CD4-positive, alpha-beta T cell (primary cell): ENCODE results near the gene GRM4. TPM values are rescaled to one million over a fixed set of nuclear protein-coding genes. Genes with fewer than 3 reads are reported as not detected.
A peak's percentile ranks its signal among the peaks of the same experiment; 100 is the strongest.

Experiments
- ATAC-seq: fragments of 200-7000 bp; cut with Tn5 transposase; one replicate; pipeline ENCODE4 v1.10.0; 2022; ENCODE audit warnings: mild to moderate bottlenecking; ENCODE audit not compliant: poor library complexity
- CTCF ChIA-PET: fragments of 350-600 bp; sonication (Branson Sonifier 250); formaldehyde crosslinking; loops from one replicate; lab custom pipeline; 2021; ENCODE audit warnings: antibody characterized with exemption, inconsistent platforms; lab: Charles Lee
- POLR2A ChIA-PET: fragments of 350-600 bp; sonication (Branson Sonifier 250); formaldehyde crosslinking; loops from one replicate; lab custom pipeline; 2021; ENCODE audit warnings: antibody characterized with exemption, inconsistent platforms; lab: Charles Lee
- DNase-seq, 14 experiments: peaks; one replicate each; pipeline ENCODE4 v3.0.0-alpha.2; 2013 to 2020; ENCODE audit warnings: mixed read lengths in 2 of 14
- H3K27ac ChIP-seq, 2 donors: one replicate each; pipeline versions ENCODE4 v1.5.1 to v1.7.0; 2013; ENCODE audit warnings: low read length in 2 of 2, low read depth in 1 of 2, mild to moderate bottlenecking in 1 of 2
- H3K27me3 ChIP-seq, 2 experiments: 1 replicate in 1 of 2; 2 replicates in 1 of 2; pipeline versions ENCODE4 v1.6.1 to v1.7.0; 2013; ENCODE audit warnings: low read length in 2 of 2, control low read depth in 1 of 2, mild to moderate bottlenecking in 1 of 2, moderate library complexity in 1 of 2; ENCODE audit not compliant: insufficient read depth in 2 of 2, control insufficient read depth in 1 of 2
- H3K36me3 ChIP-seq: one replicate; pipeline ENCODE4 v1.6.1; 2013; ENCODE audit warnings: low read length, control low read depth; ENCODE audit not compliant: insufficient read depth
- H3K4me1 ChIP-seq: one replicate; pipeline ENCODE4 v1.6.1; 2013; ENCODE audit warnings: low read length, control low read depth; ENCODE audit not compliant: insufficient read depth
- H3K4me3 ChIP-seq: one replicate; pipeline ENCODE4 v1.5.1; 2013; ENCODE audit warnings: mild to moderate bottlenecking, low read length, moderate library complexity
- H3K9me3 ChIP-seq, 2 experiments: 1 replicate in 1 of 2; 2 replicates in 1 of 2; pipeline versions ENCODE4 v1.6.1 to v1.7.0; 2013; ENCODE audit warnings: low read length in 2 of 2, mild to moderate bottlenecking in 2 of 2, control low read depth in 1 of 2, moderate library complexity in 1 of 2; ENCODE audit not compliant: control insufficient read depth in 1 of 2, insufficient read depth in 1 of 2
- H3K27ac Mint-ChIP-seq: one replicate; pipeline ENCODE4 v1.8.0; 2020; ENCODE audit warnings: mixed read lengths
- H3K27me3 Mint-ChIP-seq: one replicate; pipeline ENCODE4 v1.8.0; 2021; ENCODE audit warnings: mixed read lengths
- H3K36me3 Mint-ChIP-seq: one replicate; pipeline ENCODE4 v1.8.0; 2021; ENCODE audit warnings: low read depth, mixed read lengths
- H3K4me1 Mint-ChIP-seq: one replicate; pipeline ENCODE4 v1.8.0; 2021; ENCODE audit warnings: low read depth, mixed read lengths
- H3K4me3 Mint-ChIP-seq: one replicate; pipeline ENCODE4 v1.8.0; 2020; ENCODE audit warnings: mild to moderate bottlenecking, mixed read lengths
- H3K9me3 Mint-ChIP-seq: one replicate; pipeline ENCODE4 v1.8.0; 2020; ENCODE audit warnings: mixed read lengths
- intact Hi-C, 2 experiments: fragments of 100-400 bp; cut with DNase I in 1 of 2; cut with micrococcal nuclease in 1 of 2; formaldehyde crosslinking; loops; one replicate each; pipeline versions ENCODE4 v1.15.1 to v1.9.0; 2023 to 2025; cut with DNase I, micrococcal nuclease
- total RNA-seq, 174 experiments: library from RNA in 2 of 174; stranded (reverse) in 2 of 174; gene quantifications; one replicate each; pipeline ENCODE4 v1.2.3 and lab custom pipeline; 2021 to 2026
- TF ChIP-seq, protein P1 (sequence below): fragments of 200-600 bp; IDR thresholded peaks from one replicate; pipeline ENCODE4 v1.8.0; 2022; ENCODE audit warnings: antibody characterized with exemption, mild to moderate bottlenecking

The GRM4 gene
- total RNA-seq, 2 experiments from 2014 or later, result 0.08 TPM; not detected in 1

DNA sequence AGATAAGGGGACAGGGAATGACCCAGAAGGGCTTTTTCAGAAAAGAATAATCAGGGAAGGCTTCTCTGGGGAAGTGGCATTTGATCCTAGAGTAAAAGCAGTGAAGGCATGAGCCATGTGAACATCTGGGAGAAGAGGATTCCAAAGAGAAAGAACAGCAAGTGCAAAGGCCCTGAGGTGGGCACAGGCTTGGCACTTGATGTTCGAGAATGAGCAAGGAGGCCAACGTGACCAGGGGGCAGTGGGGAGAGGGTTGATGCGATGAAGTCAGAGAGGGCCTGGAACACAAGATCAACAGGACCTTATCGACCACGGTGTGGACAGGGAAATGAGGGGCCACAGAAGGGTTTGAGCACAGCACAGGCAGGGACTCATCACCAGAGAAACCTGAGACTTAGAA, 5.8 kb downstream of the GRM4 start:
- Mint-ChIP-seq H3K27ac (no peak overlapping the region), H3K4me3 (peak overlapping the region; percentile 9), H3K36me3 (no peaks in the 10 kb centered on the region), H3K4me1 (peaks cover 16% of the 10 kb centered on the region), H3K27me3 (peaks cover 88% of the 10 kb centered on the region), H3K9me3 (no peaks in the 10 kb centered on the region)
- peaks cover 0 to 29% of the 10 kb centered on the region in 2 experiments for H3K9me3 ChIP-seq
- intact Hi-C loops, result no loop called here
- POLR2A ChIA-PET, result no interaction called here
- TF ChIP-seq, protein P1, sequence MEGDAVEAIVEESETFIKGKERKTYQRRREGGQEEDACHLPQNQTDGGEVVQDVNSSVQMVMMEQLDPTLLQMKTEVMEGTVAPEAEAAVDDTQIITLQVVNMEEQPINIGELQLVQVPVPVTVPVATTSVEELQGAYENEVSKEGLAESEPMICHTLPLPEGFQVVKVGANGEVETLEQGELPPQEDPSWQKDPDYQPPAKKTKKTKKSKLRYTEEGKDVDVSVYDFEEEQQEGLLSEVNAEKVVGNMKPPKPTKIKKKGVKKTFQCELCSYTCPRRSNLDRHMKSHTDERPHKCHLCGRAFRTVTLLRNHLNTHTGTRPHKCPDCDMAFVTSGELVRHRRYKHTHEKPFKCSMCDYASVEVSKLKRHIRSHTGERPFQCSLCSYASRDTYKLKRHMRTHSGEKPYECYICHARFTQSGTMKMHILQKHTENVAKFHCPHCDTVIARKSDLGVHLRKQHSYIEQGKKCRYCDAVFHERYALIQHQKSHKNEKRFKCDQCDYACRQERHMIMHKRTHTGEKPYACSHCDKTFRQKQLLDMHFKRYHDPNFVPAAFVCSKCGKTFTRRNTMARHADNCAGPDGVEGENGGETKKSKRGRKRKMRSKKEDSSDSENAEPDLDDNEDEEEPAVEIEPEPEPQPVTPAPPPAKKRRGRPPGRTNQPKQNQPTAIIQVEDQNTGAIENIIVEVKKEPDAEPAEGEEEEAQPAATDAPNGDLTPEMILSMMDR, result no peak
- ATAC-seq, result no peak
- no peak overlapping the region for H3K27ac ChIP-seq
- peaks cover 31% of the 10 kb centered on the region for H3K4me1 ChIP-seq
- H3K36me3 ChIP-seq, result no peaks in the 10 kb centered on the region
- CTCF ChIA-PET, result no interaction called here
- no peak for DNase-seq
- H3K27me3 ChIP-seq, result peaks cover 78 to 85% of the 10 kb centered on the region in 2 experiments
- no peak overlapping the region for H3K4me3 ChIP-seq

DNA sequence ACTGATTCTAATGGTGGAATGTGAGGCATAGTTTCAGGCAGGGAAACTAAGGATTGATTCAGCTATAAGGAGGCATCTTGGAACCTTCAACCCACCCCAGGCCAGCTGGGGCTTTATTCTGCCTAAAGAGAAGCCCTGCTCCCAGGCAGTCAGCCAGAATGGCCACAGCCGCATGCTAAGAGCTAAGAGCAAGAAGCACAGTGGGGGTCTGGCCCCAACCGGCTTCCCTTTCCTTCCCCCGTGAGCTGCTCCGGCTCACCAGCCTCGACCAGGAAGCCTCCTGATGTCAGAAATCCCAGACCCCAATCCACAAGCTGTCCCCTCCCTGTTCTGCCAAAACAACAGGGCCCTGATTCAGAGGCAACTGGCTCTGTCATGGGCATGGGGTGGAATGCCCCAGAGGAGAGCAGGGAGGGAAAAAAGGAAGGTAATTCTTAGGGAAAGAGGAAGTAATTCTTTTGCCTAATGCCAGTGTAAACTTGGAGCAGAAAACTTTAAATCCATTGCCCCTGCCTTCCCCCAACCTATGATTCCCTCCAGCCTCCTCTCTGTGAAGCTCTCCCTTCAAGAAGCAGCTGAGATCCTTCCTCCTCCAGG, 6.9 kb downstream of the GRM4 start:
- no peak overlapping the region for H3K4me3 Mint-ChIP-seq
- DNase-seq (no peak), ATAC-seq (no peak)
- peaks cover 0 to 26% of the 10 kb centered on the region in 2 experiments for H3K9me3 ChIP-seq
- TF ChIP-seq, protein P1, result no peak
- H3K4me3 ChIP-seq, result no peak overlapping the region
- peaks cover 16% of the 10 kb centered on the region for H3K4me1 Mint-ChIP-seq
- H3K27ac Mint-ChIP-seq, result no peak overlapping the region
- H3K4me1 ChIP-seq, result peaks cover 22% of the 10 kb centered on the region
- H3K27ac ChIP-seq, result no peak overlapping the region
- peaks cover 96% of the 10 kb centered on the region for H3K27me3 Mint-ChIP-seq
- no peaks in the 10 kb centered on the region for H3K36me3 Mint-ChIP-seq
- peaks cover 74 to 77% of the 10 kb centered on the region in 2 experiments for H3K27me3 ChIP-seq
- intact Hi-C loops, result no loop called here
- POLR2A ChIA-PET, result no interaction called here
- no peaks in the 10 kb centered on the region for H3K36me3 ChIP-seq
- H3K9me3 Mint-ChIP-seq, result no peaks in the 10 kb centered on the region
- CTCF ChIA-PET, result no interaction called here

DNA sequence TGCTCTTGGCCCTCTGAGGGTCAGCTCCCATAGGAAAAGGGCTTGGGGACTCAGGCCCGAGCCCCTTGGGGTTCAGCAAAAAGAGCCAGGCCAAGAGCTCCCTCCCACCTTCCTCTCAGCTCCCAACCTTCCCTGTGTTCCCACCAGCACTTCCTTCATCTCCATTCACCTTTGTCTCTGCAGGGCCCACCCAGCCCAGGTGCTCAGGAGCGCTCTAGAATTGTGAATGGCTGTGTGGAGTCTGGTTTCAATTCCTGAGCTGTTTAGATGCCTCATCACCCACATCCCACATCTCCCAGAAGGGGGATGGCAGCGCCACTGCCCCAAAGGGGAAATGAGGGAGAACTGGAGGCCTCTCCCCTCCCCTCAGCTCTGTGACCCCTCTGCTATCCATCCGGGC, 7.7 kb downstream of the GRM4 start:
- CTCF ChIA-PET, result no interaction called here

More for the DNA sequence above, 7.7 kb downstream of the GRM4 start:
- H3K9me3 ChIP-seq, result peaks cover 0 to 22% of the 10 kb centered on the region in 2 experiments
- Mint-ChIP-seq H3K36me3 (no peaks in the 10 kb centered on the region), H3K9me3 (no peaks in the 10 kb centered on the region), H3K4me1 (peaks cover 9% of the 10 kb centered on the region), H3K27ac (no peak overlapping the region), H3K4me3 (no peak overlapping the region), H3K27me3 (peaks cover 92% of the 10 kb centered on the region)
- H3K4me1 ChIP-seq, result peaks cover 13% of the 10 kb centered on the region
- ATAC-seq (no peak), DNase-seq (no peak)
- H3K36me3 ChIP-seq, result no peaks in the 10 kb centered on the region
- POLR2A ChIA-PET, result no interaction called here
- no peak overlapping the region for H3K4me3 ChIP-seq
- TF ChIP-seq, protein P1, result no peak
- no peak overlapping the region for H3K27ac ChIP-seq
- intact Hi-C loops, result no loop called here
- H3K27me3 ChIP-seq, result peaks cover 69% of the 10 kb centered on the region in 2 experiments
